CD1c-positive myeloid dendritic cell (primary cell): ENCODE data around the gene COL9A3.

Experiments
- DNase-seq: peaks from one replicate; pipeline ENCODE4 v3.0.0-alpha.2; 2016; ENCODE audit errors: extremely low spot score

COL9A3 gene

GRCh38 chr20:62880147-62880934 is 63.5 kb downstream of the COL9A3 start:
- DNase-seq: no peak

- DNase-seq: no peak
Observed at GRCh38 chr20:62880935-62881661, 64.2 kb downstream of the COL9A3 start.

- no peak for DNase-seq
Observed at GRCh38 chr20:62881662-62882395, 65.0 kb downstream of the COL9A3 start.

GRCh38 chr20:62882426-62882825 is 65.6 kb downstream of the COL9A3 start:
- DNase-seq: no peak

- DNase-seq: no peak
Observed at GRCh38 chr20:62884556-62884955, 67.7 kb downstream of the COL9A3 start.

GRCh38 chr20:62885046-62885895 is 68.4 kb downstream of the COL9A3 start:
- no peak for DNase-seq

- no peak for DNase-seq
Observed at GRCh38 chr20:62885896-62886708, 69.3 kb downstream of the COL9A3 start.

GRCh38 chr20:62886709-62887058 is 69.8 kb downstream of the COL9A3 start:
- DNase-seq: no peak

GRCh38 chr20:62887152-62887859 is 70.5 kb downstream of the COL9A3 start:
- DNase-seq: peak; percentile 13

- DNase-seq: no peak
Observed at GRCh38 chr20:62887860-62888239, 71.0 kb downstream of the COL9A3 start.

GRCh38 chr20:62888406-62888805 is 71.6 kb downstream of the COL9A3 start:
- DNase-seq: no peak

- no peak for DNase-seq
Observed at GRCh38 chr20:62888910-62889309, 72.1 kb downstream of the COL9A3 start.

GRCh38 chr20:62889411-62889810 is 72.6 kb downstream of the COL9A3 start:
- DNase-seq: no peak

GRCh38 chr20:62889871-62890270 is 73.0 kb downstream of the COL9A3 start:
- no peak for DNase-seq

- no peak for DNase-seq
Observed at GRCh38 chr20:62890444-62890843, 73.6 kb downstream of the COL9A3 start.
